AG04449 (cell line): ENCODE data around the gene RYR2.

Experiments
- CTCF ChIA-PET: fragments of 350-600 bp; formaldehyde crosslinking; extraction: SDS; loops from one replicate; lab custom pipeline; 2021; ENCODE audit warnings: antibody characterized with exemption; lab: Yijun Ruan, JAX
- POLR2A ChIA-PET: fragments of 400-600, 350-600 bp; formaldehyde crosslinking; extraction: SDS; loops from one replicate; lab custom pipeline; 2020; ENCODE audit warnings: antibody characterized with exemption, inconsistent platforms; lab: Yijun Ruan, JAX
- DNase-seq: peaks from one replicate; pipeline ENCODE4 v3.0.0-alpha.2; 2010; ENCODE audit warnings: low read depth, low spot score
- H3K4me3 ChIP-seq: 2 replicates; pipeline ENCODE4 v1.5.1; 2011; ENCODE audit warnings: low read depth, mild to moderate bottlenecking, control low read depth, low read length
- TF ChIP-seq, protein P1 (sequence below): IDR thresholded peaks from one replicate; pipeline ENCODE4 v1.5.1; 2011; ENCODE audit warnings: mild to moderate bottlenecking, moderate library complexity, low read length, control low read depth, inconsistent platforms; ENCODE audit not compliant: insufficient read depth; ENCODE audit errors: missing control alignments

Gene RYR2

DNA sequence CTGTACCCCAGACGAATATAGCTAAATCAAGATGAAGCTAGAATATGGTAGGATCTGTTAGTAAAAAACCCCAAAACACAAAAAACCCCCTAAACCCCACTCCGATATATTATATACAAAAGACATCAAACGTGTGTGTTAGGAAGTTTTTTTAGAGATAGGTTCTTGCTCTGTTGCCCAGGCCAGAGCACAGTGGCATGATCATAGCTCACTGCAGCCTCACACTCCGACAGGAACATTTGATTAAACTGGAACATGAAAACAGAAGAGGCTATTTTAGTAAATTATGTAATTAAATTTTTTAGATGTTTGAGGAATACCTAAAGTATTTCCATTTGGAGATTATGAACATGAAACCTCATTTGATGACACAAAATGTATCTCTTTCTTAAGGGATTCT is 8.2 kb upstream of the RYR2 start:
- ChIA-PET POLR2A (no interaction called here), CTCF (no interaction called here)

DNA sequence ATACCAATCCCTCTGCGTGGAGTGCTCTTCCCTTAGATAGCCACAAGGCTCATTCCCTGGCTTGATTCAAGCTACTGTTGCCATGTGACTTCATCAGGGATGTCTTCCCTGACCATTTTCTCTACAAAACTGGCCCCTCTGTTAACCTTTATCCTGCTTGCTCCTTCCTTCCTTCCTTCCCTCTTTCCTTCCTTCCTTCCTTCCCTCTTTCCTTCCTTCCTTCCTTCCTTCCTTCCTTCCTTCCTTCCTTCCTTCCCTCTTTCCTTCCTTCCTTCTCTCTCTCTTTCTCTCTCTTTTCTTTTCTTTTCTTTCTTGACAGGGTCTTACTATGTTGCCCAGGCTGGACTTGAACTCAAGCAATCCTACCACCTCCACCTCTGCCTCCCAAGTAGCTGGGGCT is 6.2 kb upstream of the RYR2 start:
- no peak overlapping the region for H3K4me3 ChIP-seq
- ChIA-PET POLR2A (no interaction called here), CTCF (no interaction called here)
- no peak for DNase-seq
- TF ChIP-seq, protein P1, sequence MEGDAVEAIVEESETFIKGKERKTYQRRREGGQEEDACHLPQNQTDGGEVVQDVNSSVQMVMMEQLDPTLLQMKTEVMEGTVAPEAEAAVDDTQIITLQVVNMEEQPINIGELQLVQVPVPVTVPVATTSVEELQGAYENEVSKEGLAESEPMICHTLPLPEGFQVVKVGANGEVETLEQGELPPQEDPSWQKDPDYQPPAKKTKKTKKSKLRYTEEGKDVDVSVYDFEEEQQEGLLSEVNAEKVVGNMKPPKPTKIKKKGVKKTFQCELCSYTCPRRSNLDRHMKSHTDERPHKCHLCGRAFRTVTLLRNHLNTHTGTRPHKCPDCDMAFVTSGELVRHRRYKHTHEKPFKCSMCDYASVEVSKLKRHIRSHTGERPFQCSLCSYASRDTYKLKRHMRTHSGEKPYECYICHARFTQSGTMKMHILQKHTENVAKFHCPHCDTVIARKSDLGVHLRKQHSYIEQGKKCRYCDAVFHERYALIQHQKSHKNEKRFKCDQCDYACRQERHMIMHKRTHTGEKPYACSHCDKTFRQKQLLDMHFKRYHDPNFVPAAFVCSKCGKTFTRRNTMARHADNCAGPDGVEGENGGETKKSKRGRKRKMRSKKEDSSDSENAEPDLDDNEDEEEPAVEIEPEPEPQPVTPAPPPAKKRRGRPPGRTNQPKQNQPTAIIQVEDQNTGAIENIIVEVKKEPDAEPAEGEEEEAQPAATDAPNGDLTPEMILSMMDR: no peak

More for the DNA sequence above, 8.2 kb upstream of the RYR2 start:
- no peak overlapping the region for H3K4me3 ChIP-seq
- TF ChIP-seq, protein P1: no peak
- DNase-seq: no peak

DNA sequence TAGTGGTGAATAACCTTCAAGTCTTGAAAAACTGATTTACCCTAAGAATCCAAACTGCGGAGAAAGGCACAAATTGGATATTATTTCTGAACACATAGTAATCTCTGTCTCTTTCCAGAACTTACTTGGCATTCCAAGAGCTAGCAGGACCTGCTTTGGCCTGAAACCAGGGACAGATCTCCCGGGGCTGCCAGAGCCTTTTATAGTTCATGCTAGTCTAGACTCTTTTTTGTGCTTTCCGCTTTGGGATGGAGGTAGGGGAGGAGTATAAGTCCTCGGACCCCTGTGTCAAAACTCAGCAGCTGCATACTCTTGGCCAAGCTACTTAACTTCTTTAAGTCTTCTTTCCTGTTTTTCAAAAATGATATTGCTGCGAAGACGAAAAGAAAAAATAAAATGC is 3.8 kb upstream of the RYR2 start:
- no peak for DNase-seq
- ChIA-PET POLR2A (no interaction called here), CTCF (no interaction called here)
- TF ChIP-seq, protein P1: no peak
- no peak overlapping the region for H3K4me3 ChIP-seq

DNA sequence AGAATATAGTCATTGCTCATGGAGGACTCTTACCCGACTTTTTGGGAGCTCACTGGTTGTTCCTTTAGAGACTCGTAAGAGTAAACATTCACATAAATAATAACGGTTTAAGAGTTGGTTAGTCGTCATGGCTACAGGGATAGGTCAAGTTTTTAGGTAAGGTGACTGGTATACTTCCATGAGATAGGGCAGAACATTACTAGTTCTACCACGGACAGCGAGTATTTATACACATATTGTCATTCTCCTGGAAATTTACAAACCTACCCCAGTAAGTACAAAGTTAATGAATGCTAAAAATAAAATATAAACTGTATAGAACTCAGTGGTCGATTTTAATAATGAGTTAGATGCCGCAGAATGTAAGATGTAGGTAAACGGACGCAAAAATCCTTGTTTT is 1.2 kb upstream of the RYR2 start:
- CTCF ChIA-PET: no interaction called here

DNA sequence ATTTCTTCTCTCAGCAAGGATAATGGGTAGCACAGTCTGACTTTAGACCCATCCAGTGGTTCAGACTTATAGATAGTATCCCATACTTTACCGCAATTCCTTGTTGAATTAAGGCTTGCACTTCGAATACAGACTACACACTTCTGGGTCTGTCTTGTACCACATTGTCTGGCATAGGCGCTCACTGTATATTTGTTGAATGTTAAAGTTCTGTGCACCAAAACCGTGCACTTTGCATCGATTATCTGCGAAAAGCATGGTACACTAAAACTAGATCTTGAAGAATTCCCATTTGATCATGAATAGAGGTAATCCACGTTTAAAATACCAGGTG is 556 bp upstream of the RYR2 start:
- TF ChIP-seq, protein P1: no peak
- POLR2A ChIA-PET: no interaction called here
- no peak for DNase-seq
- H3K4me3 ChIP-seq: no peak overlapping the region
- CTCF ChIA-PET: no interaction called here

More for the DNA sequence above, 1.2 kb upstream of the RYR2 start:
- no peak for DNase-seq
- POLR2A ChIA-PET: no interaction called here
- TF ChIP-seq, protein P1: no peak
- no peak overlapping the region for H3K4me3 ChIP-seq

DNA sequence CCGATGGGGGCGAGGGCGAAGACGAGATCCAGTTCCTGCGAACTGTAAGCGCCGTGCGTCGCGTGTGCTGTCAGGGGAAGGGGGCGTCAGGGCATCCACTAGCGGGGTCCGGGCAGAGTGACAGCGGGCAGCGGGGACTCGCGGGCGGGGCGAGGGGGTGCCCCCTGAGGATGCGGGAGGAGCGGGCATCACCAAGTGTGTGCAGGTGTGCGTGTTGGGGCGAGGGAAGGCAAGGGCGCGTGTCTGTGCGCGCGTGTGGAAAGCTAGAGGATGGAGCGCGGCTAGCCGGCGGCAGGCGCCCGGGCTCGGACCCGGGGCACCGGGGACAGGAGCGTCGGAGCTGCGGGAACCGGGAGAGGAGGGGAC is 525 bp downstream of the RYR2 start:
- ChIA-PET POLR2A (no interaction called here), CTCF (no interaction called here)
- DNase-seq: no peak
- TF ChIP-seq, protein P1: no peak
- no peak overlapping the region for H3K4me3 ChIP-seq
